OCI-LY3 (cell line): ENCODE measurements around the gene GFRAL.

ENCODE experiments used
- H2AFZ ChIP-seq: fragments of 200-600, 300-600 bp; shearing (Covaris generic); 2 replicates; pipeline ENCODE4 v1.6.0; 2014; ENCODE audit warnings: antibody characterized with exemption, low read depth, low read length
- H3K27ac ChIP-seq: fragments of 200-600, 300-600 bp; sonication (generic); 2 replicates; pipeline ENCODE4 v1.5.1; 2014; ENCODE audit warnings: mild to moderate bottlenecking, low read length, moderate library complexity, mixed read lengths
- H3K27me3 ChIP-seq: fragments of 200-600, 300-600 bp; sonication (generic); 2 replicates; pipeline ENCODE4 v1.6.1; 2014; ENCODE audit warnings: low read depth, low read length, mixed read lengths
- H3K36me3 ChIP-seq: fragments of 200-600, 300-600 bp; sonication (generic); replicated peaks from 2 replicates; pipeline ENCODE3; 2014; ENCODE audit warnings: low read depth, low read length, mixed read lengths
- H3K4me1 ChIP-seq: fragments of 300-600, 200-600 bp; sonication (generic); 2 replicates; pipeline ENCODE4 v1.6.1; 2014; ENCODE audit warnings: low read length, mixed read lengths
- H3K4me2 ChIP-seq: fragments of 200-600, 300-600 bp; sonication (generic); 2 replicates; pipeline ENCODE4 v1.6.1; 2014; ENCODE audit warnings: low read length, mixed read lengths
- H3K4me3 ChIP-seq: fragments of 300-600, 200-600 bp; sonication (generic); 2 replicates; pipeline ENCODE4 v1.5.1; 2014; ENCODE audit warnings: antibody characterized with exemption, mild to moderate bottlenecking, low read length, moderate library complexity
- H3K79me2 ChIP-seq: fragments of 300-600, 200-600 bp; shearing (Covaris generic); 2 replicates; pipeline ENCODE4 v1.6.1; 2014; ENCODE audit warnings: mild to moderate bottlenecking, low read length, mixed read lengths
- H3K9ac ChIP-seq: fragments of 300-600, 200-600 bp; shearing (Covaris generic); 2 replicates; pipeline ENCODE4 v1.6.0; 2014; ENCODE audit warnings: mild to moderate bottlenecking, low read length, moderate library complexity
- H3K9me3 ChIP-seq: fragments of 200-600, 300-600 bp; shearing (Covaris generic); 2 replicates; pipeline ENCODE4 v1.6.1; 2014; ENCODE audit warnings: low read length, mixed read lengths; ENCODE audit not compliant: insufficient read depth
- H4K20me1 ChIP-seq: fragments of 200-600, 300-600 bp; sonication (generic); 2 replicates; pipeline ENCODE4 v1.6.1; 2016; ENCODE audit warnings: low read length, mixed read lengths; ENCODE audit not compliant: insufficient read depth
- EZH2phosphoT487 ChIP-seq: fragments of 200-600 bp; shearing (Covaris generic); IDR thresholded peaks from 2 replicates; pipeline ENCODE4 v1.6.1; 2018; ENCODE audit warnings: antibody characterized with exemption, mixed run types, low read depth
- TF ChIP-seq, protein P1 (sequence below): fragments of 200-600, 300-600 bp; sonication (generic); IDR thresholded peaks from 2 replicates; pipeline ENCODE4 v1.5.1; 2014; ENCODE audit warnings: antibody characterized with exemption, low read length, low read depth

GFRAL gene

DNA sequence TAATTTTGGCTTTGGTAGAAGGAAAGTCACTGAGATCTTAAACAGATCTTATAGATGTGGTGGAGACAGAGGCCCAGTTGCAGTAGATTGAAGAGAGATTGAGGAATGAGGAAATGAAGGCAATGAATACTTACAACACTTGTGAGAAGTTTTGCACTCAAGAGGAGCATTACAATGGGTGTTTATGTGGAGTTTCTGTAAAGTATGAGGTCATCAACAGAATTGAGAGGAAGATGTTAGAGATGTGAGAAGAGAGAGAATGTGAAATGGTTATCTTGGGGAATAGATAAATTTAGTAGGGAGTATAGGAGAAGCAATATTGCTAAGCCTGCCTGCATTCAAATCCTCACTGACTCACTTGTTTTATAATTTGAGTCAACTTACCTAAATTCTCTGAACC is 83.4 kb downstream of the GFRAL start:
- no peaks in the 10 kb centered on the region for H3K27me3 ChIP-seq
- no peak overlapping the region for H2AFZ ChIP-seq
- H3K9ac ChIP-seq, result no peak overlapping the region
- H3K27ac ChIP-seq, result no peak overlapping the region
- H3K4me1 ChIP-seq, result no peaks in the 10 kb centered on the region
- TF ChIP-seq, protein P1, sequence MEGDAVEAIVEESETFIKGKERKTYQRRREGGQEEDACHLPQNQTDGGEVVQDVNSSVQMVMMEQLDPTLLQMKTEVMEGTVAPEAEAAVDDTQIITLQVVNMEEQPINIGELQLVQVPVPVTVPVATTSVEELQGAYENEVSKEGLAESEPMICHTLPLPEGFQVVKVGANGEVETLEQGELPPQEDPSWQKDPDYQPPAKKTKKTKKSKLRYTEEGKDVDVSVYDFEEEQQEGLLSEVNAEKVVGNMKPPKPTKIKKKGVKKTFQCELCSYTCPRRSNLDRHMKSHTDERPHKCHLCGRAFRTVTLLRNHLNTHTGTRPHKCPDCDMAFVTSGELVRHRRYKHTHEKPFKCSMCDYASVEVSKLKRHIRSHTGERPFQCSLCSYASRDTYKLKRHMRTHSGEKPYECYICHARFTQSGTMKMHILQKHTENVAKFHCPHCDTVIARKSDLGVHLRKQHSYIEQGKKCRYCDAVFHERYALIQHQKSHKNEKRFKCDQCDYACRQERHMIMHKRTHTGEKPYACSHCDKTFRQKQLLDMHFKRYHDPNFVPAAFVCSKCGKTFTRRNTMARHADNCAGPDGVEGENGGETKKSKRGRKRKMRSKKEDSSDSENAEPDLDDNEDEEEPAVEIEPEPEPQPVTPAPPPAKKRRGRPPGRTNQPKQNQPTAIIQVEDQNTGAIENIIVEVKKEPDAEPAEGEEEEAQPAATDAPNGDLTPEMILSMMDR, result no peak
- no peak for TF ChIP-seq EZH2phosphoT487
- no peak overlapping the region for H3K4me2 ChIP-seq
- H4K20me1 ChIP-seq, result no peaks in the 10 kb centered on the region
- 0 out of 2 replicates have a peak, but pooled peaks cover 2% of the 10 kb centered on the region for H3K9me3 ChIP-seq
- no peak overlapping the region for H3K4me3 ChIP-seq
- no peaks in the 10 kb centered on the region for H3K79me2 ChIP-seq
- H3K36me3 ChIP-seq, result no peaks in the 10 kb centered on the region

DNA sequence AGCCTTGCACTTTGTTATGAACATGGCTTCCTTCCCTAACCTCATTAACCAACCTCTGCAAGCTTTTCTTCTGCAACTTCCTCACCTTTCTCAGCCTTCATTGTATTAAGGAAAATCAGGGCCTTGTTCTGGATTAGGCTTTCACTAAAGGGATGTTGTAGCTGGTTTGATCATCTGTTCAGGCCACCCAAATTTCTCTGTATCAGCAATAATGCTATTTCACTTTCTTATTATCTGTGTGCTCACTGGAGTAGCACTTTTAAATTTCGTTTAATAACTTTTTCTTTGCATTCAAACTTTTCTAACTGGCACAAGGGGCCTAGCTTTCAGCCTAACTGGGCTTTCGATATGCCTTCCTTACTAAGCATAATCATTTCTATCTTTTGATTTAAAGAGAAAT is 96.7 kb downstream of the GFRAL start:
- no peak for TF ChIP-seq EZH2phosphoT487
- TF ChIP-seq, protein P1, result no peak
- H3K36me3 ChIP-seq, result no peaks in the 10 kb centered on the region
- H3K9ac ChIP-seq, result no peak overlapping the region
- H3K27ac ChIP-seq, result no peak overlapping the region
- H3K9me3 ChIP-seq, result no peaks in the 10 kb centered on the region
- H3K4me1 ChIP-seq, result no peaks in the 10 kb centered on the region
- H4K20me1 ChIP-seq, result no peaks in the 10 kb centered on the region
- H3K27me3 ChIP-seq, result no peaks in the 10 kb centered on the region
- no peak overlapping the region; the same call in 1 of the 2 replicates for H2AFZ ChIP-seq
- no peaks in the 10 kb centered on the region for H3K79me2 ChIP-seq
- no peak overlapping the region for H3K4me3 ChIP-seq
- H3K4me2 ChIP-seq, result no peak overlapping the region

DNA sequence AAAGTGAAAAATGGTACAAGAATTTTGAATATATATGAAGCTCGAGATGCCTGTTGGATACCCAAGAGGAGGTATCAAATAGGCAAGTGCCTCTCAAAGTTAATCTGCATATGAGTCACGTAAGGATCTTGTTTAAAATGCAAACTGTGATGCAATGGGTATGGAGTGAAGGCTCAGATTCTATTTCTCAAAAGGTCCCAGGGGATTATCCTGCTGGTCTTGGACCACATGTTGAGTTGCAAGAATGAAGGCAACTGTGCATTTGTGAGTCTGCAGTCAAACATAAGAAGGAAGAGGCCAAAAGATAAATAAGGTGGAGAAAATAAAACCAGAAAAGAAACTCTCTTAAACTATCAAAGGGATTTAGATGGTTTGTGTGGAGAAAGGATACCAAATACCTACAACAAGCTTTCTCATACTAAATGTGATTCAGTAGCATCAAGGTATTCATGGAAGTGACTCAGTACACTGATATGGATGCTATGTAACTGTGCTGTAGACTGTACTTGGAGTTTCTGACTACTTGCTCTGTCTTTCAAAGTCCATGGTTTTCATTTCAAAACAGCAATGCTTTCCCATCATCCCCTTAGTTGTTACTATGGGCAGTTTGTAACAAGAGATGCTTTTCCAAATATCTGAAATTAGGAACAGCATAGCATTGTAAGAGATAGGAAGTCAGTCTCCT is 106.3 kb downstream of the GFRAL start:
- Histone ChIP-seq H3K27me3 (no peaks in the 10 kb centered on the region), H3K4me3 (no peak overlapping the region), H3K9ac (no peak overlapping the region), H3K4me1 (no peaks in the 10 kb centered on the region), H3K4me2 (no peak overlapping the region), H2AFZ (no peak overlapping the region), H4K20me1 (no peaks in the 10 kb centered on the region), H3K79me2 (no peaks in the 10 kb centered on the region), H3K27ac (no peak overlapping the region), H3K36me3 (no peaks in the 10 kb centered on the region), H3K9me3 (no peaks in the 10 kb centered on the region)
- TF ChIP-seq, protein P1, result no peak
- no peak for TF ChIP-seq EZH2phosphoT487

DNA sequence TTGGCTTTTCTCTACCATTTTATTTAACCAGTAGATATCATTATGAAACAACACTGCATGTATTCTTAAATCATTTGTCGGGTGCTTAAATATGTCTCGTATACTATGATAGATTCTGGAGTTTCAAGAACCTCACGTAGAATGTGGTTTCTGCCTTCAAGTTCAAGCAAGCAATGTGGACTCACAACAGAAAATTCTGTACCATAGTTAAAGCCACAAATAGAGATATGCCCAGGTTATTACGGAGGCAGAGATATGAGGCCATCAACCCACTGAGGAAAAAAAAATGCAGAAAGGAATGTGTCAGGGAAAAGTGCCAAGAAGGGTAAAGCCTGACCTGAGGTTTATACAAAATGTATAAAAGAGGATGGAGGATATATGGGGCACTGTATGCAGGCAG is 109.9 kb downstream of the GFRAL start:
- no peak overlapping the region for H3K9ac ChIP-seq
- no peaks in the 10 kb centered on the region for H3K4me1 ChIP-seq
- H3K27me3 ChIP-seq, result no peaks in the 10 kb centered on the region
- H3K9me3 ChIP-seq, result no peaks in the 10 kb centered on the region
- no peaks in the 10 kb centered on the region for H4K20me1 ChIP-seq
- no peak overlapping the region for H3K27ac ChIP-seq
- H3K79me2 ChIP-seq, result no peaks in the 10 kb centered on the region
- H2AFZ ChIP-seq, result no peak overlapping the region
- H3K36me3 ChIP-seq, result no peaks in the 10 kb centered on the region
- H3K4me2 ChIP-seq, result no peak overlapping the region
- TF ChIP-seq, protein P1, result no peak
- no peak for TF ChIP-seq EZH2phosphoT487
- H3K4me3 ChIP-seq, result no peak overlapping the region
